GM21390 (cell line): Measurements from ENCODE around the gene RNF169.

Experiments
- ATAC-seq: cut with Tn5 transposase; IDR thresholded peaks from one replicate; pipeline ENCODE4 v1.9.1; 2021; ENCODE audit not compliant: unreplicated experiment

RNF169 gene

GRCh38 chr11:74748211-74749126 lies at the start of gene RNF169:
Gene RNF169 (plus strand): TSS chr11:74748849. CDS start chr11:74748881, 32 bp downstream.
- peak; percentile 96 for ATAC-seq

GRCh38 chr11:74699615-74700396 lies 48.8 kb upstream of the RNF169 start:
- ATAC-seq, result no peak

- ATAC-seq, result no peak
Observed at GRCh38 chr11:74701351-74701750, 47.3 kb upstream of the RNF169 start.

GRCh38 chr11:74702383-74703007 lies 46.2 kb upstream of the RNF169 start:
- no peak for ATAC-seq

- no peak for ATAC-seq
Observed at GRCh38 chr11:74703211-74703610, 45.4 kb upstream of the RNF169 start.

GRCh38 chr11:74707182-74707581 lies 41.5 kb upstream of the RNF169 start:
- no peak for ATAC-seq

GRCh38 chr11:74707602-74708510 lies 40.8 kb upstream of the RNF169 start:
- ATAC-seq, result no peak

GRCh38 chr11:74709175-74709574 lies 39.5 kb upstream of the RNF169 start:
- ATAC-seq, result no peak

GRCh38 chr11:74710281-74710938 lies 38.2 kb upstream of the RNF169 start:
- ATAC-seq, result no peak

GRCh38 chr11:74713686-74714085 lies 35.0 kb upstream of the RNF169 start:
- ATAC-seq, result no peak

GRCh38 chr11:74714904-74715303 lies 33.7 kb upstream of the RNF169 start:
- ATAC-seq, result no peak

- ATAC-seq, result no peak
Observed at GRCh38 chr11:74717221-74717969, 31.3 kb upstream of the RNF169 start.

GRCh38 chr11:74719011-74719410 lies 29.6 kb upstream of the RNF169 start:
- ATAC-seq, result no peak

GRCh38 chr11:74720596-74721478 lies 27.8 kb upstream of the RNF169 start:
- no peak for ATAC-seq

GRCh38 chr11:74721479-74721835 lies 27.2 kb upstream of the RNF169 start:
- no peak for ATAC-seq

GRCh38 chr11:74723511-74723910 lies 25.1 kb upstream of the RNF169 start:
- no peak for ATAC-seq

- ATAC-seq, result no peak
Observed at GRCh38 chr11:74725701-74726100, 22.9 kb upstream of the RNF169 start.

GRCh38 chr11:74726547-74727182 lies 22.0 kb upstream of the RNF169 start:
- ATAC-seq, result peak; percentile 78
